GM18873 (cell line): ENCODE data around the gene SH3RF3.

Experiments used
- ATAC-seq: cut with Tn5 transposase; IDR thresholded peaks from one replicate; pipeline ENCODE4 v1.9.1; 2021; ENCODE audit warnings: mild to moderate bottlenecking, moderate library complexity, moderate number of reproducible peaks; ENCODE audit not compliant: unreplicated experiment, low FRiP score

Gene SH3RF3

DNA sequence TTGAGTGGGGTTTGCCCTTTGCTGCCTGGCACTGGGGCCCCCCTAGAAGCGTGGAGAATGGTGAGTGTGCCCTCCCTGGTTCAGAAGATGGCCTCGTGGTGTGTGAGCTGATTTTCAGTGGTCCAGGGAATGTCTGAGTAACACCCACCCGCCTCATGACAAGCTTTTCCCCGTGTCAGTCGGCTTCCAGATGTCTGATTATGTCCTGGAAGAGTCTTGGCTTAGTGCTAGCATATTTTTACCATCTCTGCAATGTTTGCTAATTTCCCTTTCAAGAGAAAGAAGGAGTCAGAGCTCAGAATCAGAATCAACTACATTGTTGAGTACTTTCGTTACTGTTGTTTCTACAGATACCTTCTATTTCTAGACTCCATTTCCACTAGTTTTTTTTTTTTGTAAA, 270.1 kb downstream of the SH3RF3 start:
- no peak for ATAC-seq

DNA sequence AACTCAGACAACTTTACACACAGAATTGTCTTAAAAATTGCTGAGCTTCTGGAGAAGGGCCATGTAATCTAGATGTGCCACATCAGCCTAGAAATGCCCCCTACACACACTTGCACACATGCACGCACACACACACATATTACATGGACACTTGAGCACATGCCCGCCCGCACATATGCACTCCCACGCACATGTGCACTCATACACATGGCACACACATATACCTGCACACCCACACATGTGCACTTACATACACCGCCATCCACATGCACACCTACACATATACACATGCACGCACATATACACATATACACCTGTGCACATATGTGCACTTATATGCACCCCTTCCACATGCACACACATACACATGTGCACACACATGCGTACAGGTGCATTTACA, 271.1 kb downstream of the SH3RF3 start:
- ATAC-seq, result no peak

DNA sequence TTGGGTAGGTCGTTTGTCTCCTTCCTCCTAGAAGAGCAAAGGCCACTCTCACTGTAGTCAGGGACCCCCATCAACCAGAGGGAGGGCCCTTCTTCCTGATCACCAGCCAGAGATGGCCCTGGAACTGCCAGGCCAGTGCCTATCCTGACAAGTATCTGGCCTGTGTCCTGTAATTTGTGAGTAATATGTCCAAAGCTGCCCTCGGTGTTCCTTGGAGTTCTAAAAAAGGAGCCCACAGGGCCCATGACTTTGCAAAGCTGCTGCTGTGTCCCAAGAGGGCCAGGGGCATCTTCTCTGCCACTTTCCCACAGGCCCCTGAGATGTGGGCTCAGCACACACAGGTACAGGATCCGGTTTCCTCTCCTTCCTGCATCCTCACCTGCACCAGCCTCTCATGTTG, 272.4 kb downstream of the SH3RF3 start:
- ATAC-seq, result no peak

GRCh38 chr2:109402180-109402579, 273.2 kb downstream of the SH3RF3 start:
- no peak for ATAC-seq

GRCh38 chr2:109402980-109403840, 274.2 kb downstream of the SH3RF3 start:
- no peak for ATAC-seq

- no peak for ATAC-seq
Measured at GRCh38 chr2:109403841-109404201, 274.8 kb downstream of the SH3RF3 start.

- ATAC-seq, result no peak
Measured at GRCh38 chr2:109404681-109405080, 275.7 kb downstream of the SH3RF3 start.

- ATAC-seq, result no peak
Measured at GRCh38 chr2:109405873-109406272, 276.9 kb downstream of the SH3RF3 start.

DNA sequence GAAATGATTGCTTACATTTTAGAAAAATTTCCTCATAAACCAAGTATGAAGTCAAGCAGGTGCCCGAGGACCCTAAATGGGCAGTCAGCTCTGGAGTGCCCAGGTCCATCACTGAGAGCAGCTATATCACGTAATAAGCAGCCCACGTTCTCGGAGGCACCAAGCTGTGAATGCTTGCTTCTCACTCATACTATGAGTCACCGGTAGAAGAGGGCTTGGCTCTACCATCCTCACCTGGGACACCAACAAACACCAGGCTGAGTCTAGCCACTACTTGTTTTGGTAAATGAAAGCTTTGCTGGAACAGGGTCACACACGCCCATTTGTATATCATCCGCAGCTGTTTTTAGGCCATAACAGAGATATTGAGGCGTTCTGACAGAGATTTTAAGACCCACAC, 277.3 kb downstream of the SH3RF3 start:
- no peak for ATAC-seq

GRCh38 chr2:109407276-109408042, 278.5 kb downstream of the SH3RF3 start:
- no peak for ATAC-seq

DNA sequence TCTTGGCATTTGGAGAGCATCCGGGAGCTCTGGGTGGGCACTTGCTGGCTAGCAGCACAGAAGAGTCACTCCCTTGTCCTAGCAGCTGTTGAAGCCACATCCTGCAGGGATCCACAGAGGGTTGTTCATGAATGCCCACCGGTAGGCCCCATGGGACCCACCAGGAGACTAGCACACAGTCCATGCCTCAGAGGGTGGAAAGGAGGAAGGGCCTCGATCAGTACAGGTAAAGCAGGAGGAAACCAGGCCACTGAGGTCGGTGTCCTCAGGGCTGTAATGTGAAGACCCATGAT, 279.0 kb downstream of the SH3RF3 start:
- no peak for ATAC-seq

DNA sequence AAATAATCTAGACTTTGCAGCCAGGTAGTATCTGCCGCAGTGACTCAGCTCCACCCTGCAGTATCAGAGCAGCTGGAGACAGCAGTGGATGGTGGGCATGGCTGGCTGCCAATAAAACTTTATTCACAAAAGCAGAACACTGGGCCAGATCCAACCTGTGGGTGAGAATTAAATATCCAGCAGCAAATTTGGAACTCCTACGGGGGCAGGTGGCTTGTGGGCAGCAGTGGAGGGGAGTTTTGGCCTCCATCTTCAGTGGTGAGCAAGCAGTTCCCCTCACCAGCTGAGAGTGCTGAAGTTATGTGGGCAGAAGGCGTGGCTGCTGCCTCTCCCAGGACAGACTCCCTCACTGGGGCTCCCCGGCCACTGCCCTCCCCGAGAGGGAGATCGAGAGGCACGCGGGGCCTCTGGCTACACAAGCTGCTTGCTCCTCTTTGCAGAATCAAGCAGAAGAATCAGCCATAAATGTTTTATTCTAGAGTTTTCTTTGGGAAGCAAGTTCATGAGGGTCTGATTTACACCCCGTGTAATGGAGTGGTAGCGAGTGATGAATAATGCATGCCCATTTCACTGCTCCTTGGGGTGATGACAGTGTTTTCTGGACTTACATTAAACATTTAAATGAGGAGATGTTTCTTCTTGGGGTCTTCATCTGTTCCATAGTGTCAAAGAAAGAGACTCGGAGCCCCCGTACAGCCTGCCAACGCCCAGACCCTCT, 280.5 kb downstream of the SH3RF3 start:
- no peak for ATAC-seq

GRCh38 chr2:109410039-109410815, 281.2 kb downstream of the SH3RF3 start:
- no peak for ATAC-seq

DNA sequence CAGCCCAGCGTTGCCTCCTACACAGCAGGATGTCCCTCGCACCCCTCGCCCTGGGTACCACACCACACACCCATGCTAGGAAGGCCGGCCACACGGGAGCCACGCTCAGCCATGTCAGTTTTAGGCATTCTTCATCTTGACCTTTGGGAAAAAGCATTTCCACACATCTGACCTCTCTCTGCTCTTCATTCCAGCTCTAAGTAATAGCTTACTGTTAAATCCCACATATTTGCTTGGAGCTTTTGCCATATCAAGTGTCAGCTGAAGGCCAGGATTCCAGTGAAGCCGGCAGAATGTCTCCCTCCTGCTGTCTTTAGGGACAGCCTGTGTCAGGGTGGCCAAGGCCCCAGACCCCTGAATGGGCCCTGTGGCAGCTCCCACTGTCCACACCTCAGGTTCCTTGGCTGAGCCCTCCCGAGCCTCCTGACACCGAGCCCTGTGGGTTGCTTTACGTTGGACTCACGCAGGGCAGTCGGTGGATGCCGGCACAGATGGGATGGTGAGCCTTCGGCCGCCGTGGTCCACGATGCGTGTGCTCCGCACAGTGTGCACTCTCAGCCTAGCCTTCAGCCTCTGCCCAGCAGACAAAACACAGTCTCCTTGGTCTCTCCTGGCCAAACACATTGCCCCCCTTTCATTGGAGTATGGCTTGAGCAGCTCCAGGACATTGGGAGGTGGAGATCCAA, 282.8 kb downstream of the SH3RF3 start:
- ATAC-seq, result no peak

GRCh38 chr2:109415581-109416013, 286.6 kb downstream of the SH3RF3 start:
- ATAC-seq, result no peak

- ATAC-seq, result no peak
Measured at GRCh38 chr2:109417701-109418335, 288.8 kb downstream of the SH3RF3 start.

DNA sequence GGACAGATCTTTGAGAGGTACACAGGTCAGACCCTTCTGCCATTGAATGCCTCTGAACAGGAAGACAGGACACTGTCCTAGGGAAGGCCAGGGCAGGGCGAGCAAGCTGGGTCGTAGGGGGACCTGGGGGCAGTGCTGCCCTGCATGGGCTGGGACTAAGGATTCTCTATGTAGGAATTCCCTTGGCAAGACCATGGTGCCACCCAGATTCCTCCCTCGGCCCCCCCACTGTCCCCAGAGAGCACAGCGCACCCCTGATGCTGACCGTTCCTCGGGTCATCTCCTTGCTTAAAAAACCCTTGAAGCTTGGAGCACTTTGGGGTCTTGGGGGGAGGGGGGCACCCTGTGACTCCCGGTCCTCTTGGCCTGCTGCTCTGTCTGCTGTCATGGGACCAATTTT, 289.7 kb downstream of the SH3RF3 start:
- ATAC-seq, result no peak

GRCh38 chr2:109419171-109419756, 290.3 kb downstream of the SH3RF3 start:
- no peak for ATAC-seq

DNA sequence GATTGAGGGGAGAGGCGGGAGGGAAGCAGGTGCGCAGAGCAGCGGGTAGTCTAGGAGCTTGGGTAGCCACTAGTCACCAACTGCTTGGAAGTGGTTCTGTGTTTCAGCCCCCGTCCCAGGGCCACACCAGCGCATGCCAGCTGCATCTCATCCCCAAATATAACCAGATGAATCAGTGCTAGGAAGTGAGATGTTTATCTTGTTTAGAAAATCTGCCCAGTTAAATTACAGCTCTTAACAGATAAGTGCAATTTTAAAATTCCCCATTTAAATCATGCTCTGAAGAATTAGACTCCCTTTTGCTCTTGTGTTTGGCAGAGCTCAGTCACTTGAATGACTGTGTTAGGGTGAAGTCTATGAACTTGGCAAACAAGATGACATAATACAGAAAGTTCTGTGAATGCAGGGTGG, 291.0 kb downstream of the SH3RF3 start:
- ATAC-seq, result no peak
